Gastrocnemius medialis (tissue), 4 donors: ENCODE measurements around the gene INPP5A.

Source experiments
- CTCF ChIP-seq, 5 experiments: fragments of 450-650 bp in 3 of 5; fragments of 200-600 bp in 2 of 5; sonication (generic) in 2 of 5; IDR thresholded peaks in 4 of 5; conservative IDR thresholded peaks in 1 of 5; 1 replicate in 4 of 5; 2 replicates in 1 of 5; pipeline ENCODE4 v1.5.1; 2016 to 2019; ENCODE audit warnings: antibody characterized with exemption in 5 of 5, mild to moderate bottlenecking in 3 of 5, moderate library complexity in 3 of 5
- POLR2A ChIP-seq, 2 donors: fragments of 450-650 bp; IDR thresholded peaks; one replicate each; pipeline ENCODE4 v1.6.1; 2017; ENCODE audit warnings: antibody characterized with exemption in 2 of 2, mild to moderate bottlenecking in 2 of 2, moderate library complexity in 2 of 2

- TF ChIP-seq POLR2A (IDR thresholded peaks at IDR 0.05) = no peak
- no peak for TF ChIP-seq CTCF (IDR thresholded peaks at IDR 0.05 in 4 of 5, conservative IDR thresholded peaks at IDR 0.05 in 1 of 5)
Observed at GRCh38 chr10:132677473-132678227, 140.1 kb downstream of the INPP5A start.
